Measurements from ENCODE around the gene AKR7A2.

The AKR7A2 gene

DNA sequence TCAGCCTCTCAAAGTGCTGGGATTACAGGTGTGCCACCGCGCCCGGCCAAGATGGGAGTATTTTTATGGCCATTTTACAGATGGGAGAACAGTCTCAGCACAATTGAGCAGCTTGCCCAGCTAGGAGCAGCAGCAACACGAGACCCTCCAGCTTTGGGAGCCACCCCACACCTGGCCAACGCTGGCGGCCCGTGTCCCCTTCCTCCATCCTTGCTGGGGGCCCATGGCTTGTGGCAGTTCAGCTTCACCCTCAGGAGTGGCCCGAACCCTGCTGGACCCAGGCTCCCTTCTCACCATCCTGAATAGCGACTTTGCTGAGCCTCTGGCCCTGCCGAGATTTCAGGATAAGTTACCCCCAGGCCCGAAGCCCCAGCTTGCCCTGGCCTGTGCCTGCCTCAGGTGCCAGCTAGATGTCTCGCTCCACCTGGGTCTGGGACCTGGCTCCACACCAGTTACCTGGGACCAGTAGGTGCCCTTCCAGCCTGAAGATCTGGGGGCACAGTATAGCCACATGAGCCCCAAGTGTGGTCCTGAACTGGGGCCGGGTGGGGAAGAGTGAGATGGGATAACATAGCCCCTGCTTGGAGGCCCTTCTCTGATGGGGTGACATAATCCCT is 19.4 kb upstream of the AKR7A2 start:
- TF ChIP-seq FOXP2 (optimal IDR thresholded peaks at IDR 0.05; ENCODE audit: borderline replicate concordance, extremely low read depth, extremely low read length, insufficient read depth) (no peak), POLR2AphosphoS5 (IDR thresholded peaks at IDR 0.05; ENCODE audit: low read depth, low read length) (no peak), REST (IDR thresholded peaks at IDR 0.05; ENCODE audit: insufficient read depth in 1 of 2, low read depth in 2 of 2, low read length in 2 of 2) (no peak), TAF1 (IDR thresholded peaks at IDR 0.05; ENCODE audit: borderline replicate concordance, insufficient read depth, low read length) (no peak), SIN3A (IDR thresholded peaks at IDR 0.05; ENCODE audit: borderline replicate concordance, insufficient read depth, low read length) (no peak)

- TF ChIP-seq POLR2AphosphoS5 (IDR thresholded peaks at IDR 0.05; ENCODE audit: low read depth, low read length): 0 out of 2 replicates have a peak, but pooled peaks have one; percentile 27
- TF ChIP-seq FOXP2 (optimal IDR thresholded peaks at IDR 0.05; ENCODE audit: borderline replicate concordance, extremely low read depth, extremely low read length, insufficient read depth): no peak
- TF ChIP-seq REST (IDR thresholded peaks at IDR 0.05; ENCODE audit: insufficient read depth in 1 of 2, low read depth in 2 of 2, low read length in 2 of 2): no peak
- TF ChIP-seq TAF1 (IDR thresholded peaks at IDR 0.05; ENCODE audit: borderline replicate concordance, insufficient read depth, low read length): no peak
- TF ChIP-seq SIN3A (IDR thresholded peaks at IDR 0.05; ENCODE audit: borderline replicate concordance, insufficient read depth, low read length): no peak
These were observed 18.6 kb upstream of the AKR7A2 start for GRCh38 chr1:19330449-19331135.

DNA sequence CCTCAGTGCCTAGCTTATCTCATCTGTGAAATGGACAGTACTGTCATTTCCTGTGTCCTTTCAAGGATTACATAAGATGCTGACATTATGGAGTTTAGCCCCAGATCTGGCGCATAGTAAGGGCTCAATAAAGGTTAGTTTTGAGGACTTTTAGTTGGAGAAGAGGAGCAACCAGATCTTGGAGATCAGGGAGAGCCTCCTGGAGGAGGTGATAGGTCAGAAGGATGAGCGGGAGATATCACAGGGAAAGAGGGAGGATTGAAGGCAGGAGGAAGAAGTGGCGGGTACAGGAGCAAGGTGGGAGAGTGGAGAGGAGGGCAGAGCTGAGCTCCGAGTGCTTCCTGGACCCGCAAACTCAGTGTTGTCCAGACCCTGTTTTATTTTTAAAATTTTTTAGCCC is 17.7 kb upstream of the AKR7A2 start:
- TF ChIP-seq POLR2AphosphoS5 (IDR thresholded peaks at IDR 0.05; ENCODE audit: low read depth, low read length): no peak
- TF ChIP-seq REST (IDR thresholded peaks at IDR 0.05; ENCODE audit: insufficient read depth in 1 of 2, low read depth in 2 of 2, low read length in 2 of 2): no peak
- no peak for TF ChIP-seq SIN3A (IDR thresholded peaks at IDR 0.05; ENCODE audit: borderline replicate concordance, insufficient read depth, low read length)
- TF ChIP-seq TAF1 (IDR thresholded peaks at IDR 0.05; ENCODE audit: borderline replicate concordance, insufficient read depth, low read length): no peak
- TF ChIP-seq FOXP2 (optimal IDR thresholded peaks at IDR 0.05; ENCODE audit: borderline replicate concordance, extremely low read depth, extremely low read length, insufficient read depth): no peak

- TF ChIP-seq FOXP2 (optimal IDR thresholded peaks at IDR 0.05; ENCODE audit: borderline replicate concordance, extremely low read depth, extremely low read length, insufficient read depth): no peak
- TF ChIP-seq SIN3A (IDR thresholded peaks at IDR 0.05; ENCODE audit: borderline replicate concordance, insufficient read depth, low read length): no peak
- TF ChIP-seq REST (IDR thresholded peaks at IDR 0.05; ENCODE audit: insufficient read depth in 1 of 2, low read depth in 2 of 2, low read length in 2 of 2): no peak
These were observed 17.2 kb upstream of the AKR7A2 start for GRCh38 chr1:19329188-19329587.
